ENCODE results near the gene CHSY3.

GRCh38 chr5:129960831-129961230, 56.6 kb downstream of the CHSY3 start:
- TF ChIP-seq, protein P1, sequence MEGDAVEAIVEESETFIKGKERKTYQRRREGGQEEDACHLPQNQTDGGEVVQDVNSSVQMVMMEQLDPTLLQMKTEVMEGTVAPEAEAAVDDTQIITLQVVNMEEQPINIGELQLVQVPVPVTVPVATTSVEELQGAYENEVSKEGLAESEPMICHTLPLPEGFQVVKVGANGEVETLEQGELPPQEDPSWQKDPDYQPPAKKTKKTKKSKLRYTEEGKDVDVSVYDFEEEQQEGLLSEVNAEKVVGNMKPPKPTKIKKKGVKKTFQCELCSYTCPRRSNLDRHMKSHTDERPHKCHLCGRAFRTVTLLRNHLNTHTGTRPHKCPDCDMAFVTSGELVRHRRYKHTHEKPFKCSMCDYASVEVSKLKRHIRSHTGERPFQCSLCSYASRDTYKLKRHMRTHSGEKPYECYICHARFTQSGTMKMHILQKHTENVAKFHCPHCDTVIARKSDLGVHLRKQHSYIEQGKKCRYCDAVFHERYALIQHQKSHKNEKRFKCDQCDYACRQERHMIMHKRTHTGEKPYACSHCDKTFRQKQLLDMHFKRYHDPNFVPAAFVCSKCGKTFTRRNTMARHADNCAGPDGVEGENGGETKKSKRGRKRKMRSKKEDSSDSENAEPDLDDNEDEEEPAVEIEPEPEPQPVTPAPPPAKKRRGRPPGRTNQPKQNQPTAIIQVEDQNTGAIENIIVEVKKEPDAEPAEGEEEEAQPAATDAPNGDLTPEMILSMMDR (IDR thresholded peaks at IDR 0.05): no peak
- TF ChIP-seq ZFX (IDR thresholded peaks at IDR 0.05; ENCODE audit: borderline replicate concordance): no peak

Data from 22Rv1 (cell line).